Fibroblast of lung (primary cell): ENCODE data around the gene PLS3. TPM values are rescaled to one million over a fixed set of nuclear protein-coding genes. Genes with fewer than 3 reads are reported as not detected.

ENCODE experiments used
- DNase-seq, 2 donors: peaks; one replicate each; pipeline versions ENCODE4 v3.0.0 to v3.0.0-alpha.2; 2010; ENCODE audit warnings: low read depth in 2 of 2
- H2AFZ ChIP-seq: 2 replicates; pipeline ENCODE4 v1.5.1; 2012; ENCODE audit warnings: low read length, control low read depth, inconsistent platforms
- H3K27ac ChIP-seq: 2 replicates; pipeline ENCODE4 v1.5.1; 2011; ENCODE audit warnings: low read length, control low read depth; ENCODE audit not compliant: insufficient read depth
- H3K27me3 ChIP-seq: 2 replicates; pipeline ENCODE4 v1.5.1; 2011; ENCODE audit warnings: mild to moderate bottlenecking, low read length; ENCODE audit not compliant: control insufficient read depth, insufficient read depth
- H3K36me3 ChIP-seq: 2 replicates; pipeline ENCODE4 v1.5.1; 2011; ENCODE audit warnings: low read length; ENCODE audit not compliant: control insufficient read depth, insufficient read depth
- H3K4me1 ChIP-seq: 2 replicates; pipeline ENCODE4 v1.5.1; 2011; ENCODE audit warnings: low read length; ENCODE audit not compliant: control insufficient read depth, insufficient read depth; ENCODE audit errors: extremely low read depth
- H3K4me2 ChIP-seq: 2 replicates; pipeline ENCODE4 v1.5.1; 2011; ENCODE audit warnings: low read length, control low read depth; ENCODE audit not compliant: insufficient read depth; ENCODE audit errors: extremely low read depth
- H3K4me3 ChIP-seq, 4 experiments: fragments of 200-600 bp in 1 of 4; sonication (generic) in 1 of 4; replicated peaks in 1 of 4; 2 replicates each; pipeline ENCODE4 v1.5.1; 2011 to 2016; ENCODE audit warnings: low read length in 4 of 4, low read depth in 3 of 4, mild to moderate bottlenecking in 3 of 4, control low read depth in 2 of 4, inconsistent platforms in 1 of 4, mixed read lengths in 1 of 4; ENCODE audit not compliant: insufficient read depth in 1 of 4; ENCODE audit errors: control extremely low read depth in 1 of 4
- H3K79me2 ChIP-seq: 2 replicates; pipeline ENCODE4 v1.5.1; 2012; ENCODE audit warnings: mild to moderate bottlenecking, low read length, inconsistent platforms; ENCODE audit not compliant: control insufficient read depth, insufficient read depth
- H3K9ac ChIP-seq: 2 replicates; pipeline ENCODE4 v1.5.1; 2011; ENCODE audit warnings: mild to moderate bottlenecking, low read length, control low read depth; ENCODE audit not compliant: insufficient read depth
- H3K9me3 ChIP-seq: 2 replicates; pipeline ENCODE4 v1.5.1; 2012; ENCODE audit warnings: low read depth, low read length; ENCODE audit not compliant: control insufficient read depth, insufficient read depth
- H4K20me1 ChIP-seq: 2 replicates; pipeline ENCODE4 v1.5.1; 2011; ENCODE audit warnings: low read length; ENCODE audit not compliant: control insufficient read depth, insufficient read depth; ENCODE audit errors: extremely low read depth
- CTCF ChIP-seq, 2 donors: IDR thresholded peaks in 1 of 2; conservative IDR thresholded peaks in 1 of 2; 1 replicate in 1 of 2; 2 replicates in 1 of 2; pipeline ENCODE4 v1.5.1; 2011 to 2012; ENCODE audit warnings: low read length in 2 of 2, control low read depth in 1 of 2, inconsistent platforms in 1 of 2, low read depth in 1 of 2, mild to moderate bottlenecking in 1 of 2
- EZH2 ChIP-seq: IDR thresholded peaks from 2 replicates; pipeline ENCODE4 v1.5.1; 2012; ENCODE audit warnings: low read length, control low read depth, mild to moderate bottlenecking; ENCODE audit errors: missing control alignments
- polyA plus RNA-seq, 2 donors: library from polyadenylated mRNA; depleted of rRNA in 1 of 2; stranded (reverse) in 1 of 2; unstranded in 1 of 2; fragments of >200 nt; gene quantifications; 2 replicates each; pipeline ENCODE4 v1.2.1, GENCODE V29; 2011 to 2012; ENCODE audit warnings: missing spikeins in 1 of 2
- total RNA-seq: library from RNA; depleted of rRNA; stranded (reverse); fragments of >200 nt; gene quantifications from 2 replicates; pipeline ENCODE4 v1.2.1, GENCODE V29; 2014

Gene PLS3
- total and polyA plus RNA-seq, 2 donors (not counting 1 experiment from before 2014, with no cell fraction given), result 223 to 262 TPM

DNA sequence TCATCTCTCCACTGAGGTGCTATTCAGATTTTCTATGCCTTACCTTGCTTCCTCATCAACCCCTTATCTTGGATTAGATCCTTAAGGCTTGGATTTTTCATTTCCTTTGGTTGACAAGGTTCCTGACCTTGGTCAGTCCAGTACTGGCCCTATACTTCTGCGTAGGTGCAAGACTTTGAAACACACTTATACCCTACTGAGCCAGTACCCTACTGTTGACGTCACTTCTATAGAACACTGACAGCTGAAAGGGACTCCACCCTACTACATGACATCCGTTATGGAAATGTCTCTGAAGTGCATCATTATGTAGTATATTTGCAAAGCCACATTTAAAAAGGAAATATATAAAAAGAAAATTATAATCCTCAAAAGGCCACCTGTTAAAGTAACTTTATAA, 12.0 kb upstream of the PLS3 start:
- H3K9ac ChIP-seq, result no peak overlapping the region
- H3K36me3 ChIP-seq, result no peaks in the 10 kb centered on the region
- H3K27me3 ChIP-seq, result no peaks in the 10 kb centered on the region
- no peak overlapping the region for H3K4me2 ChIP-seq
- H2AFZ ChIP-seq, result no peak overlapping the region
- H3K27ac ChIP-seq, result no peak overlapping the region
- H3K79me2 ChIP-seq, result no peaks in the 10 kb centered on the region
- no peaks in the 10 kb centered on the region for H3K4me1 ChIP-seq
- H3K4me3 ChIP-seq, result no peak overlapping the region
- TF ChIP-seq CTCF (conservative IDR thresholded peaks at IDR 0.05 in 1 of 2, IDR thresholded peaks at IDR 0.05 in 1 of 2; ENCODE audit: low read depth in 1 of 2, low read length in 2 of 2), result no peak
- TF ChIP-seq EZH2, result no peak
- H3K9me3 ChIP-seq, result no peaks in the 10 kb centered on the region
- H4K20me1 ChIP-seq, result peaks cover 2% of the 10 kb centered on the region
- no peak for DNase-seq

DNA sequence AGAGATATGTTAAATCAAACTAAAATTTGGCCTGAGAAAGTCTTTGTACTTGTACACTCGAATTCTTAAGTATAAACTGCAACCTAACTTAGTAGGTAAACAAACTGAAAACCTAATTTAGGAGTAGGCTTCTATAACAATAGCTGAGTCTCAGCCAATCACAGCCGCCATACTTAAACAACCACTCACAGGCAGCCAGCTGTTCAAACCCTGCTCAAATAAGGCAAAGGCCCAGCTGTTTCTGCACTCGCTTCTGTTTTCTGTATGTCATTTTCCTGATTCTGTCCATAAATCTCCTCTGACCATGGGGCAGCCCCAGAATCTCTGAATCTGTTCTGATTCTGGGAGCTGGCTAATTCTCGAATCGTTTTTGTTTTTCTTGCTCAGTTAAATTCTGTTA, 7.8 kb upstream of the PLS3 start:
- Histone ChIP-seq H3K9me3 (no peaks in the 10 kb centered on the region), H2AFZ (no peak overlapping the region), H3K9ac (no peak overlapping the region), H3K27me3 (no peaks in the 10 kb centered on the region), H3K4me2 (no peak overlapping the region), H3K4me3 (no peak overlapping the region), H3K36me3 (no peaks in the 10 kb centered on the region), H3K4me1 (no peaks in the 10 kb centered on the region), H3K79me2 (no peaks in the 10 kb centered on the region), H3K27ac (no peak overlapping the region), H4K20me1 (peaks cover 2% of the 10 kb centered on the region)
- no peak for TF ChIP-seq CTCF (conservative IDR thresholded peaks at IDR 0.05 in 1 of 2, IDR thresholded peaks at IDR 0.05 in 1 of 2; ENCODE audit: low read depth in 1 of 2, low read length in 2 of 2)
- TF ChIP-seq EZH2, result no peak
- DNase-seq, result no peak

GRCh38 chrX:115559672-115560071, 1.3 kb upstream of the PLS3 start:
- Histone ChIP-seq H2AFZ (no peak overlapping the region), H4K20me1 (no peaks in the 10 kb centered on the region), H3K27me3 (no peaks in the 10 kb centered on the region), H3K4me3 (no peak overlapping the region), H3K79me2 (peaks cover 35% of the 10 kb centered on the region), H3K9ac (no peak overlapping the region), H3K9me3 (no peaks in the 10 kb centered on the region), H3K36me3 (no peaks in the 10 kb centered on the region), H3K4me1 (no peaks in the 10 kb centered on the region), H3K4me2 (no peak overlapping the region), H3K27ac (no peak overlapping the region)
- TF ChIP-seq CTCF (conservative IDR thresholded peaks at IDR 0.05 in 1 of 2, IDR thresholded peaks at IDR 0.05 in 1 of 2; ENCODE audit: low read depth in 1 of 2, low read length in 2 of 2), result no peak
- TF ChIP-seq EZH2, result no peak
- DNase-seq, result no peak
